ENCODE data around the gene ARID4B.
"Not testable (repeated sequence)": the region's sequence is repeated elsewhere in the genome, so short reads cannot be mapped to it uniquely, and the experiment has no call there.

Gene ARID4B

DNA sequence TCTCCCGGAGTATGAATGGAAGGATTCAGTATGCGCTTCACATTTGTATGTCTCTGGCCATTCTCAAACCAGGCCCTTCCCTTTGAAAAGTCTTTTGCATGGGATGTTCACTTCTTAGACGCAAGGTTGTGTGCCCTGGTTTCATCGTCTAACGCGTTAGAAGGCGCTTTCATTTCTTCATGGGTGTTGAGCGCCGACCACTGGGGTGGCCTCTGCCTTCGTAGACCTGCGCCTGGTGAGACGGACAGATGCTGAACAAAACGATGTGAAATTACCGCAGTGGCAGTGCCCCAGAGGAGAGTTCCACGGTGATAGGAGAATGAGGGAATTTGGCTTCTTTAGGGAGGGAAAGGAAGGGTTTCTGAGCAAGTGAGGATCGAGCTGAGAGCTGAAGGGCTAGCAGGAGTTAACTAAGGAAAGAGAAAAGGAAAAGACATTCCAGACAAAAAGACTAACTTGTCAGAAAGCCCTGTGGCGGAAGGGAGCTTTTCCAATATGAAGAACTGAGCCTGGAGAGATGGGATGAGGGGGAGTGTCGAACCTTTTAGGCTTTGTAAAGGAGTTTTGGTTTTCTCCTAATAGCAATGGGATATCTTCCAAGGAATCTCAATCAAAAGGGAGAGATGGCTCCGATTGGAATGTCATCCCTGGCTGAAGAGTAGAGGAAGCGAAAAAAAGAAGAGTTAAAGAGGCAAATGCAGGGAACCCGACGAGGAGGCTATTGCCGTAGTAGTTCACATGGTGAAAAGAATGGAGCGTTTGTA is 1.3 kb upstream of the ARID4B start:
- peak; percentile 66 for DNase-seq

DNA sequence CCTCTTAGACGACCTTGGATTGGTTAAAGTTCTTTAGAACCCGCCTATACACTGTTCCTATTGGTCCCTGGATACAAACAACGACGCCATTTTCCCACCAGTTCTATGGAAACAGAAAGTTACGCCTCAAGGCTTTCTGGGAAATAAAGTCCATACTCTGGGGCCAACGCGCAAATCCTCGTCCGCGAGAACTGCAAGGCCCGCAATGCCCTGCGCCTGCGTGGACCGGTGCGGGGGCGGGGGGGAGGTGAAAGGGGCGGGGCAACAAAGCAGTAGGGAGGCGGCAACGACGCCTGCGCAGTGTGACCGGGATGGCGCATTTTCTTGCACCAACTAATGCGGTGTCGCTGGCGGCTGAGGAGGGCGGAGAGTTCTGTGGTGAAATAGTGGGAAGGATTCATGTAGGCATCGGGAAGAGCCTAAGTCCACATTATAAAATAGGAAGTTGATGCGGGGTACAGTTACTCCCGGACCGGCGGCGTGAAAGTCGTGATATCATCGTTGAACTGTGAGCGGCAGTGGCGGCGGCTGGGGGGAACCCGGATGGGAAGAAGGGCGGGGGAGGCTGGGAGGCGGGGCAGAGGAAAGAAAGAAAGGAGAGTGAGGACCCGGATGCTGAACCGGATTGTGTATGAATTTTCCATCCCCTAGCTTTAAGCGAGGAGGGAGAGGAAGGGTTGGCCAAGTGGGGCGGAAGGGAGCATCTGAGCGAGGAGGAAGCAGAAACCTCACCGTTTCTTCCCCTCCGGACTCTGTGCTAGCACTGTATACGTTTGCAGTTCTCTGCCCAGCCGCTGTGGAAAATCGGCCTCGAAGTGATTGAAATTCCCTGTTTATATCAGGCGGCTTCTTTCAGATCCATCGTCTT is 526 bp upstream of the ARID4B start, which contains the start of gene GGPS1:
GGPS1 (plus strand) TSS at position 300 of the 868 bp plus-strand sequence. CDS start 6,695 bp downstream, outside the sequence.
- peak; percentile 99 for DNase-seq

DNA sequence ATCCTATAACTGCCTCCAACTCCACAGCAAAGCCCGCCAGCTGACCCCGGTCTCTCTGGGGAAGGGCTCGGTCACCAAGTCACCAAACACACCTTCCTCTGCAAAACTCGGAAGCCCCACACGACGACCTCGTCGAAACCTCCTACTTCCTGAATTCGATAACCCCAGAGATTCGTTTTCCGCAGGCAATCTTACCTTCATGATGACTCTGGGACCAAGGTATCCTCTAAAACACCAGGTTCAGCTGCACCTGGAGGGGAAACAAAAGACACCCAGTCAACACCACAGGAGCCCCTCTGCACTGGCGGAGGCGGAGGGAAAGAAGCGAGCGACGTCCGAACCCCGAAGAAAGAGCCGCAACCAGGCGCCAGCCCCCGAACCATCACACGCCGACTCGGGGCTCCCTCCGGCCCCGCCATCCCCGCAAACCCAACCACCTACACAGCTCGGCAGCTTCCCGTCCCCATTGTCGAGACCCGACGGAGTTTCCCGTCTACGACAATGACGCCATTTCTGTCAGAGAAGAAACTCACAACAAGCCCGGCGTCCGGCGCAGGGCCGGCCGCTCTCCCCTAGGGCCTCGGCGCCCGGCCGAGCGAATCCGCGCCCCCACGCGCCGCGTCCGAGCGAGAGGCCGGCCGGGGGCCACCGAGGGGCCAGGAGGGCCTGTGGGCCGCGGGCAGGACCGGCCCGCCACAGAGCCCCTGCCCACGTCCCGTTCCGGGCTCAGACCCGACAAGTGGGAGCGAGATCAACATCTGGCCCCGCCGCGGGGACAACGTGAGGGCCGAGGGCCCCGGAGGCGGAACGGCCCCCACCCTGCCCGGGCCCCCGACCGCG is 1.0 kb downstream of the ARID4B start:
- peak; percentile 71 for DNase-seq

DNA sequence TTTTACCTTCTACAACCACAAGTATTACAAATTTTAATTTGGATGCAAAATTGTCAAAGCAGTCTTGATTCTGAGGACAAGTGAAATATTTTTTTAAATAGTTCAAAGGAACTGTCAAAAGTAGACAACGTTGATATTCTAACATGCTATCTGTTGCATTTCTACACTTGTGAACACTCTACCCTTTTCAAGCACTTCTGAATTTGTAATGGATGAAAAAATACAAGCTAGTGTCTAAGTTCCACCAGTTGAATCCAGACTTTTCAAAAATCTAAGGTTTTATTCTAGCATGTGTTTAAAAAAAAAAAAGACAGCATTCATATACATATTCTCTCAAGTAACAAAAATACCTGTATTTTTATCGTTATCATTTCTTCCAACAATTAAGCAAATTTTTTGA is 2.1 kb downstream of the ARID4B start:
- DNase-seq = no peak

DNA sequence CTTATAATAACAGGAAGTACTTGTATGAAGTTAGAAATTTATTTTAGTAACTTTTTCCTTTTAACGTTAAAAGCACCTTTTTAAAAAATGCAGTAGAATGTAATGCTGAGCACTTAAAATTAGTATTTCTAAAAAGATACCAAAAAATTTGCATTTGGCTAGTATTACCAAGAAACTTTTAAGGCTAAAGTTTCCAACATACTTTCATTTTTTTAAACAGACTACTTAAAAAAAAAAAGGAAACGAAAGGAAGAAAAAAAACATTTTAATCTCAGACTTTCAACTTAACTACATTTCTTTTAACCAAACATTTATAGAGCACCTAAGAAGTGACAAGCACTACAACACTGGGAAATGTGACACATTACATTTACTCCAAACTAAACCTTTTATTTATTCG is 2.8 kb downstream of the ARID4B start:
- DNase-seq = no peak

DNA sequence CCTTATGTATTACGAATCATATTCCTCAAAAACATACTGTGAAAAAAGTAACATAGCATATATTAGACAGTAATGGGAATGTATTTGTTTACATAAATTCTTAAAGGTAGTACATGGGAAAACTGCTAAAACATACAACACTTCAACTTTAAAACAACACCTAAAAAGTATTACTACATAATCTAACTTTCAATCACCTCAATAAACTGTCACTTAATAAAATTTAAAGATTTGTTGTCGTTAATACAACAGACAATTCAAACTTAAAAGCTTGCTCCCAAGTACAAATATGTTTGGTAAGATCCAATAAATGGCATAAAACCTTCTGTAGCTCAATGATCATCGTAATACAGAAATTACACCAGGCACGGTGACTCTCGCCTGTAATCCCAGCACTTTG is 3.7 kb downstream of the ARID4B start:
- no peak for DNase-seq

DNA sequence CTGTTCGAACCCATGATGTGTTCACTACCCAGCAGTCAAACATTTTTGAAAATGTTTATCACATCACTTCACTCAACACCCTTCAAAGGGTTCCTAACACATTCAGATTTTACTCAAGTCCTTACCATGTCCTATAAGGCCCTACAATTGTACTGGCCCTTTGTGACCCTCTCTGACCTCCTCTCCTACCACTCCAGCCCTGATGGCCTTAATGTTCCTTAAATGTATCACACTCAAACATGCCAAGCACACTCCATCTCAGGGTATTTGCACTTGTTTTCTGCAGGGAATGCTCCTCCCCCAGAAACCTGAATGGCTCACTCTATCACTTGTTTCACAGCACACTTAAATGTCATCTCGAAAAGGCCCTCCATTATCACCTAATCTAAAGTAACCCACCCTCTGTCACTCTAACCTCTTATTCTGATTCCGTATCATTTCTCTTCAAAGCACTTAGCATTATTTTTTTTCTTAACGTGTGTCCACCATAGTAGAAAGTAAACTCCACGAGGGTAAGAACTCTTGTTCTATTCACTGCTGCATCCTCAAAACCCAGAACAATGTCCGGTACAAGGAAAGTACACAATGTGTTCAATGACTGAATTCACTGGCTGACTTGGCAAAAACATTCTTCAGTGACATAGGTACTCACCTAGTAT is 7.3 kb downstream of the ARID4B start:
- DNase-seq = no peak

DNA sequence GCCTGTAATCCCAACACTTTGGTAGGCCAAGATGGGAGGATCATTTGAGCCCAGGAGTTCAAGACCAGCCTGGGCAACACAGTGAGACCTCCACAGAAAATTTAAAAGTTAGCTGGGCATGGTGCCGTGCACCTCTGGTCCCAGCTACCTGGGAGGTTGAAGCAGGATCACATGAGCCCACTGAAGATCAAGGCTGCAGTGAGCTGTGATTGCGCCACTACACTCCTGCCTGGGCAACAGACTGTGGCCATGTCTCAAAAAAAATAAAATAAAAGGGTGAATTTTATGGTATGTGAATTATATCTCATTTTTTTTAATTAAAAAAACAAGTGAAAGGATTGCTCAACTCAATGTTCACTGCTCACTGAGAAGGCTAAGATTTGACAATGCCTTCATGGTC is 8.7 kb downstream of the ARID4B start:
- no peak for DNase-seq

DNA sequence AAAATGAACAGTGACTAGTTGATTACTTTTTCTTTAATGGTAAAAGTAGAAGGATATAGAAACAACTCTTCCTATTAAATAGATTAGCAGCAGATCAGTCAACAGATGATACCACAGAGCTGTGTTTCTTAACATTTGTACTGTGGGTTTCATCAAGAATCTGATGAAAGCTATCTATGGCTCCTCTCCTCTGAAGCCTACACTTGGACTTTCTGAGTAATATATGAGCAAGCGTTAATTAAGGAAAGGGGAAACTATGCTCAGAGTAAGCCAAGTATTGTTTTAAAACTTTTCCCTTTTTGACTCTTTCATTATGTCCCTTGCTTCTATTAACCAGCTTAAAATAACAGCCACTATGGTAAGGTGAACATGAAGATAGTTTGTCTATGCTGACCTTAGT is 10.8 kb downstream of the ARID4B start:
- DNase-seq = no peak

DNA sequence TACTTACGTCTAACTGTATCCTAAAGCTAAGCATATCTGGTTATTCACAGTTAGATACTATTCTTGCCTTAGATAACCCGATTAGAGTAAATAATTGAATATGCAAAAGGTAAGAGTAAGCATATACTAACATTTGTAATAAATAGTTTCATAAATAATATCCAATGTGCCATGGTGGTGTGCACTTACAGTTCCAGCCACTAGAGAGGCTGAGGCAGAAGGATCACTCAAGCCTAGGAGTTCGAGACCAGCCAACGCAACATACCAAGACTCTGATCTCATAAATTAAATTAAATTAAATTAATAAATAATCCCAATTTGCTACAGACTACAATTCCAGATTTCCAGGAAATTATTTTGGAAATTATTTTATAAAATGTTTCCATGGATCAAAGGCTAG is 12.2 kb downstream of the ARID4B start:
- no peak for DNase-seq

DNA sequence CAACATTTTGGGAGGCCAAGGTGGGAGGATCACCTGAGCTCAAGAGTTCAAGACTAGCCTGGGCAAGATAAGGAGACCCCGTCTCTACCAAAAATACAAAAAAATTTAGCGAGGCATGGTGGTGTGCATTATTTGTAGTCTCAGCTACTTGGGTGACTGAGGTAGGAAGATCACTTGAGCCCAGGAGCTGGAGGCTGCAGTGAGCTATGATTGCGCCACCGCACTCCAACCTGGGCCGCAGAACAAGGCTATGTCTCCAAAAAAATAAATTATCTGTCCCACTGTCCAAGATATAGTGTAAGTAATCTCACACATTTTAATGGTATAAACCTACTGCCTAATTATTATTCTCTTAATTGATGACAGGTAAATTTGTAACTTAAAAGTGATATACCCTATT is 12.8 kb downstream of the ARID4B start:
- DNase-seq = no peak

DNA sequence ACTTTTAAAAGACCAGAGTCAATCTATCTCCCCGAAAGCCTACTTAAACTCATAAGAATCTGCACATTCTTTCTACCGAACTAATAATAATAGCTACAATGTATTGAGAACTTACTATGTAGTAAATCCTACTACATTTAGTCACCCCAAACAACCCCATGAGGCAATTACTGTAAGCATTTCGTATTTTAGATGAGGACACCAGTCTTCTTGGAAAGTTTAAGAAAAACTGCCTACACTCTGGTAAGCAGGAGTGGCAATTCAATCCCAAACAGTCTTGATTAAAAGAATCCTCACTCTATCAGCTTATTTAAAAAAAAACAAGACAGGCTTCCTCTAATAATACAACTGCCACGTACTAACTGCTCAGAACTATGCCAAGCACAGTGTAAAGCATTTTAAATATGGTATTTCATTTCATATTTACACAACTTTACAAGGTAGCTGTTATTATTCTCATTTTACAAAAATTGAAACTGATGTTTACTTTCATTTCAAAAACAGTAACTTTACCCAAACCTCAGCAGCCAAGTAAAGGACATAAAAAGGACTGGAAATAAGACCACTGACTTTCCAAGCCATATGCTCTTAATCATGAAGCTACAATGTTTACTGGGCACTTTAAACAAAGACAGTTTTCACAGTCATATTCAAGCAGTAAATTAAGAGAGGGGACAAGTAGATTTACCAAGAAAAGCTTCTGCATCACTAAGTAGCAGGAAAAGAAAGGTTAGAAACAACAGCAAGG is 13.9 kb downstream of the ARID4B start:
- no peak for DNase-seq

DNA sequence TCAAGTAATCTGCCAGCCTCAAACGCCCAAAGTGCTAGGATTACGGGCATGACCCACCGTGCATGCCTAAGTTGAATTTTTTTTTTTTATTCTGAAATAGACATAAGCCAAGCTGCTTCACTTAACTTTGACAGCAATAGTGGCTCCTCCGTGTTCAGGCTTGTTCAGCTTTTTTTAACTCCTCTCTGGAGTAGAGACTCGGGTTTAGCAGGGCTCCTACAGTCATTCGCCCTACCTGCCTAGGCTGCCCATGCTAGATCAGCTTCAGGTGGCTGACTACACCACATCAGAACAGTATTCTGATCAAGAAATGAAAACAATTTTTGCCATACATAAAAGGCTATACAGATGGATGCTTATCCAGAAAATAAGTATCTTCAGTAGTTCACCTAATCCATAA is 14.7 kb downstream of the ARID4B start:
- no peak for DNase-seq

DNA sequence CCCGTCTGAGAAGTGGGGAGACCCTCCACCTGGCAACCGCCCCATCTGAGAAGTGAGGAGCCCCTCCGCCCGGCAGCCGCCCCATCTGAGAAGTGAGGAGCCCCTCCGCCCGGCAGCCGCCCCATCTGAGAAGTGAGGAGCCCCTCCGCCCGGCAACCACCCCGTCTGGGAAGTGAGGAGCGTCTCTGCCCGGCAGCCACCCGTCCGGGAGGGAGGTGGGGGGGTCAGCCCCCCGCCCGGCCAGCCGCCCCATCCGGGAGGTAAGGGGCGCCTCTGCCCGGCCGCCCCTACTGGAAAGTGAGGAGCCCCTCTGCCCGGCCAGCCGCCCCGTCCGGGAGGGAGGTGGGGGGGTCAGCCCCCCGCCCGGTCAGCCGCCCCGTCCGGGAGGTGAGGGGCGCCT is 18.8 kb downstream of the ARID4B start:
- DNase-seq = not testable (repeated sequence)

DNA sequence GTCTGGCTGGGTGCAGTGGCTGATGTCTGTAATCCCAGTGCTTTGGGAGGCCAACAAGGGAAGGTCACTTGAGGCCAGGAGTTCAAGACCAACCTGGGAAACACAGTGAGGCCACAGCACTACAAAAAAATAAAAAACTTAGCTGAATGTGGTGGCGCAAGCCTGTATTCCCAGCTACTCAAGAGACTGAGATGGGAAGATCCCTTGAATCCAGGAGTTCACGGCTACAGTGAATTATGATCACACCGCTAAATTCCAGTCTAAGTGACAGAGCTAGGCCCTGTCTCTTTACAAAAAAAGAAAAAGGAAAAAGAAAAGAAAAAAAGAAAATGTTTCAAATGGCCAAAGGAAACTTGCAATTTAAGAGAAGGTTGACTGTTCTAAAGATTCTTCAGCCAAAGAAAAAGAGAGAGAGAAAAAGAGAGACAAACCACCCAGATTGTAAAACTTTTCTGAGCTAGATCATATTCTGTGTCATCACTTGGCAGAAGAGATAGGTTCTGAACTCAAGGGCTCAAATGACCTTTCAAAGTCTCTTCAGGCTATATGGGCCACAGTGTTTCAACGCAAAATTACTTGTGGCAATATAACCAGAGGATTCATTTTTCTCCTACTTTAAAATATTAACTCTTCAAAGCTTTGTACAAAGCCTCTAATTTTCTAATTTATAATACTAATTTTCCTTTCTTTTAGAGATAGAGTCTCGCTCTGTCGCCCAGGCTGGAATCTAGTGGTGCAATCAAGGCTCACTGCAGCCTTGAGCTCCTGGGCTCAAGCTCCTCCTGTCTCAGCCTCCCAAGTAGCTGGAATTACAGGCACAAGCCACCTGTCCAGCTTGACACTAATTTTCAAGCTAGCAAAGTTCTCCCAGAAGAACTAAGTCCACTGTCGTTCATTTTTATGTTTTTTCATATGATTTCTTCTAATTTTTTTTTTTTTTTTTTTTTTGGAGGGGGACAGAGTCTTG is 20.5 kb downstream of the ARID4B start:
- no peak for DNase-seq

DNA sequence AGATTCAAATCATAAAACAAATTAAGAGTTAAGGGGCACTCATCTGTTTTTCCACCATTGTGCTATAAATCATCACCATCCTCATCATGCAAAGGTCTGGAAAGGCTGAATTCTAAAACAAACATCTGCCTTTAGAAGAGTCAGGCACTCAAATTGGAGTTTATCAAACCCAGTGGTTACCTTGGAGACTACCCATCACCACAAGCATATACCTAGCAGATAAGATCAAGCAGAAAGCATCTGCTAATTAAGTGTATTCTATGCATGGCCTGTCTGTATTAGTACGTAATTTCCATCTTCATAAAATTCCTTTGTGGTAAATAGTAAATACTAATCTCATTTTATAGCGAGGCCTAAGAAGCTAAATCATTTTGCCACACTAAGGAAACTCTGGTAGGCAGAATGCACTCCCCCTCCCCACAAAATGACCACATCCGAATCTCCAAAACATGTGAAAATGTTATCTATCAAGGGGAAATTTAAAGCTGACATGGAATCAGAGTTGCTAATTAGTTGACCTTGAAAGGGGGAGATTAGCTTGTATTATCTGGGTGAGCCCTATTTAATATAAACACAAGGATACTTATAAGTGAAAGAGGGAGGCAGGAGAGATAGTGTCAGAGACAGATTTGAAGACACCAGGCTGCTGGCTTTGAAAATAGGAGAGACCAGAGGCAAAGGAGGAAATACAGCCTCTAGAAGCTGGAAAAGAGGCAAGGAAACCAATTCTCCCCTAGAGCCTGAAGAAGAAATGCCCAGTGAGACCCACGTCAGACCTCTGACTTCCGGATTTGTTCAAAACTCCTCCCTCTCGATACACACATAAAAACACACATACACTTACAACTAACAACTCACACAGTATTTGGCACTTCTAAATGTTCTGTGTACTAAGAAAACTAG is 23.2 kb downstream of the ARID4B start:
- peak; percentile 78 for DNase-seq

DNA sequence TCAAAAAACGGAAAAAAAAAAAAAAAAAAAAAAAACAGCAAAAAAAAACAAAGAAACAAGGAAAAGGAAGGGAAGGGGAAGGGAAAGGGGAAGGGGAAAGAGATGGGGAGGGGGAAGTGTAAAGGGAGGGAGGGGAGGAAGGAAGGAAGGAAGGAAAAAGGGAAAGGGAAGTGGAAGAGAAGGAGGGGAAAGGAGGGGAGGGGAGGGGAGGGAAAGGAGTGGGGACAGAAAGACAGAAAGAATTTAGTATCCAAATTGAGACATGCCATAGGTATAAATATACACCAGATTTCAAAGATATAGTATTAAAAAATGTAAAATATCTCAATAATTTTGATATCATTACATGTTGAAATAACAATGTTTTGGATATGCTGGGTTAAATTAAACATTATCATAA is 25.8 kb downstream of the ARID4B start:
- no peak for DNase-seq

DNA sequence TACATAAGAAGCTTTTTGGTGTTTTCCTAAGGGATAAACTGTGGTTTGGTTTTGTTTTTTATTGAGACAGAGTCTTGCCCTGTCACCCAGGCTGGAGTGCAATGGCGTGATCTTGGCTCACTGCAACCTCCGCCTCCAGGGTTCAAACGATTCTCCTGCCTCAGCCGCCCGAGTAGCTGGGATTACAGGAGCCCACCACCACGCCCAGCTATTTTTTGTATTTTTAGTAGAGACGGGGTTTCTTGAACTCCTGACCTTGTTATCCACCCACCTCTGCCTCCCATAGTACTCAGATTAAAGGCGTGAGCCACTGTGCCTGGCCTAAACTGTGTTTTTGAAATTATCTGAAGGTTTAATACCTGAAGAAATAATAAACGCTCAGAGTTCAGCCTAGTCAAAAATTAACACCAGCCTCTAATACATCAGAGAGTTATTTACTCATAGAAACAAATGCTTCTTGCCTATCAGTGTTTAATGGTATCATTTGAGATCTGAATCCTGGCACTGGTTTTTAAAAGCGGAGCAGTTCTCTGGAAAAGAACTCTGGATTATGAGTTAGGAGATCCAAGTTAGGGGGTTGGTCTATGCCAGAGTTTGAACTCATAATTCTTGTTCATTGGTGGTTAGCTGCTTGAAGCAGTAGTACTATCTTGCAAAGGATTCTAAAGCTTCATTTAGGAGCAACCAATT is 28.7 kb downstream of the ARID4B start:
- DNase-seq = no peak

DNA sequence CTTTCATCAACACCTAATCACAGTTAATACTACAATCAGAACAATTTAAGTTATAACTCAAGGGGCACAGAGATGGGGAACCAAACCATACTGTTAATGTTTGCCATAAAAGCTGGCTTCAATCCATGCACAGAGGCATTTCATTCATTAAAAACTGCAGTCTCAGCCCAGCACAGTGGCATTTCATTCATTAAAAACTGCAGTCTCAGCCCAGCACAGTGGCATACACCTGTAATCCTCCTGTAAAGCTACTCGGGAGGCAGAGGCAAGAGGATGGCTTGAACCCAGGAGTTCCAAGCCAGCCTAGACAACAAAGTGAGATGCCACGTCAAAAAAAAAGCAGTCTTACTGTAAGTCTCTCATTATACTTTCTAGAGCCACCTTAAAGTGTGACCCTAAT is 29.2 kb downstream of the ARID4B start:
- DNase-seq = no peak
